ENCODE measurements around the gene SEC14L1.

The SEC14L1 gene

DNA sequence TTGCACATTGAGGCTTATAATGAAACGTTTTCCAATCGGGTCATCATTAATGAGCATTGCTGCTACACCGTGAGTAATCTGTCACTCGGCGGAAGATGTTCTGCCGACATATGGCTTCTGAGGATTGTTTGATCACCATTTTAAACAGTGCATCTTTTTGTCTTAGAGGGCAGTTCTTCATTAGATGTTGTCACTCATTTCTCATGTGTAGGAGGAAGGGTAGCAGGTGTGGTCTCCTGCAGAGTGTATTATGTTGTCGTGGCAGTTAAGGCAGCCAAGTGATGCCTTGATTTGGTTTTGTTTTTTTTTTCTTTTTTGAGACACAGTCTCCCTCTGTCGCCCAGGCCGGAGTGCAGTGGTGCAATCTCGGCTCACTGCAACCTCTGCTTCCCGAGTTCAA lies 50.5 kb downstream of the SEC14L1 start:
- DNase-seq (ENCODE audit: low read depth): no peak

- no peak for DNase-seq (ENCODE audit: low read depth)
Observed at GRCh38 chr17:77193653-77194052, 52.9 kb downstream of the SEC14L1 start.

DNA sequence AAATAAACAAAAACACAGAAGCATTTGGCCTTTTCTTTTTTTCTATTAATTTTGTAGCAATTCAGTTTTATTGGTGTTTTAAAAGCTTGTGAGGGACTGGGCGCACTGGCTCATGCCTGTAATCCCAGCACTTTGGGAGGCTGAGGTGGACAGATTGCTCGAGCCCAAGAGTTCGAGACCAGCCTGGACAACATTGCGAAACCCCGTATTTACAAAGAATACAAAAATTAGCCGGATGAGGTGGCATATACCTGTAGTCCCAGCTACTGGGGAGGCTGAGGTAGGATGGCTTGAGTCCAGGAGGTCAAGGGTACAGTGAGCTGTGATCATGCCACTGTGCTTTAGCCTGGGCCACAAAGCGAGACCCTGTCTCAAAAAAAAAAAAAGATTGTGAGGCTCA lies 53.4 kb downstream of the SEC14L1 start:
- no peak for DNase-seq (ENCODE audit: low read depth)

DNA sequence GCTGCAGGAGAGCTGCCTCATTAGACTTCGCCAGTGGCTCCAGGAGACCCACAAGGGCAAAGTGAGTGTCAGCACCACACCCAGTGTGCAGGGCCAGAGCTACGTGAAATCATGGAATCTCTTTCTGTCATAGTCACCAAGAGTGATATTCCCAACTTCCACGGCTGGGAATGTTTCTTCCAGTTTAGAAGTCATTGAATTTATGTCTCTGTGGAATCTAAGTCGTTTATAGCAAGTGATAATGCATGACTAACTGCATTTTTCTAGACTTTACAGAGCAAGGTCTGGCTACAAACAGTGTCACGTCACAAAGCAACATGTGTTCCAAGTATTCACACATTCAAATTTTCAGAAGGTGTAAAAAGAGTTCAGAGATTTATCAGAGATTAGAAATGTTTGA lies 55.5 kb downstream of the SEC14L1 start:
- no peak for DNase-seq (ENCODE audit: low read depth)

DNA sequence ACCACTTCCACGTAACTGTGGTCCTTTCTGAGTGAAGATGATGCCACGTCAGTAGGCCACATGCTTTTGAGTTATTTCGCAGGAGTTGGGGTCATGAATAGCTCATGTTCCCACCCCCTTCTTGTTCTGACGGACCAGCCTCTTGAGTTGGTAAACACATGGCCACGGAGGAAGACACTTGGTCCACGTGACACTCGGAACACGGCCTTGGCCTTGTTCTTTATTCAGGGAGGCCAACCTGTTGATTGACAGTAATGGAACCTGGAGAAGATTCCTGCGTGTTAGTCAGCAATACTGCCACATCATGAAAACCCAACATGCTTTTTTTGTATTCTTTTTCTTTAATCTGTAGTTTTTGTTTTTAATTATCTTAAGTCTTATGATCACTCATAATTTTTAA lies 56.3 kb downstream of the SEC14L1 start:
- DNase-seq (ENCODE audit: low read depth): no peak

DNA sequence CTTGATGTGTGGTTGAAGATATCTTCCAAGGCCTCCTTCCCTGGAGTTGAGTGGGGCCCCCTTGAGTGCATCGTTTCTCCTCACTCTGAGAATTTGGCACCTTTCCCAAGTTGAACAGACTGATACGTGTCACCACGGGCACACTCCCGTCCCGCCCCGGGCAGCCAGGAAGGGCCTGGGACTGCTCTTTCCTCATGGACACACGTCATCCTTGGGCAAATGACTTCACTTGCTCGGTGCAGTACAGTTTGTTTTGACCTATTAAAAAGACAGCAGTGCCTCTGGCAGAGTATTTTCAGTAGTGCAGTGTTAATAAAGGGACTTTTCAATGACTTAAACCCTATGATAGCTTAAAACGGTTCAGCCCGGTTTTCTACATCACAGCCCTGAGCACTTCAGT lies 59.9 kb downstream of the SEC14L1 start:
- no peak for DNase-seq (ENCODE audit: low read depth)

DNA sequence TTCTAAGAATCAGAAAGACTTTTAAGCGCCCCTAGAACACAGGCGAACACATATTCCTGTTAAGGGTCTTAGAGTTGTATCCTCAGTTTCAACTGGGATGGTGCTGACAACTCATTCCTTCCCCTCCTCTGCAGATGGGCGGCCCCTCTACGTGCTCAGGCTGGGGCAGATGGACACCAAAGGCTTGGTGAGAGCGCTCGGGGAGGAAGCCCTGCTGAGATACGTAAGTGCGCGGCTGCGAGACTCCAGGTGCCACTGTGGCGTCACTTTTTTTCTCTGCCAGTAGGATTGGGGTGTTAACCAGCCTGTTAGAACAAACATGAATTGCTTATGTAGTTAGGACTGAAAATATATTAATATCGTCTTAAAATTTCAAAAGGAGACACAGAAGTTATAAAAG lies 62.7 kb downstream of the SEC14L1 start:
- DNase-seq (ENCODE audit: low read depth): no peak

GRCh38 chr17:77203846-77204245 lies 63.1 kb downstream of the SEC14L1 start:
- no peak for DNase-seq (ENCODE audit: low read depth)

- no peak for DNase-seq (ENCODE audit: low read depth)
Observed at GRCh38 chr17:77204536-77204935, 63.8 kb downstream of the SEC14L1 start.

GRCh38 chr17:77205396-77206125 lies 64.8 kb downstream of the SEC14L1 start:
- no peak for DNase-seq (ENCODE audit: low read depth)

DNA sequence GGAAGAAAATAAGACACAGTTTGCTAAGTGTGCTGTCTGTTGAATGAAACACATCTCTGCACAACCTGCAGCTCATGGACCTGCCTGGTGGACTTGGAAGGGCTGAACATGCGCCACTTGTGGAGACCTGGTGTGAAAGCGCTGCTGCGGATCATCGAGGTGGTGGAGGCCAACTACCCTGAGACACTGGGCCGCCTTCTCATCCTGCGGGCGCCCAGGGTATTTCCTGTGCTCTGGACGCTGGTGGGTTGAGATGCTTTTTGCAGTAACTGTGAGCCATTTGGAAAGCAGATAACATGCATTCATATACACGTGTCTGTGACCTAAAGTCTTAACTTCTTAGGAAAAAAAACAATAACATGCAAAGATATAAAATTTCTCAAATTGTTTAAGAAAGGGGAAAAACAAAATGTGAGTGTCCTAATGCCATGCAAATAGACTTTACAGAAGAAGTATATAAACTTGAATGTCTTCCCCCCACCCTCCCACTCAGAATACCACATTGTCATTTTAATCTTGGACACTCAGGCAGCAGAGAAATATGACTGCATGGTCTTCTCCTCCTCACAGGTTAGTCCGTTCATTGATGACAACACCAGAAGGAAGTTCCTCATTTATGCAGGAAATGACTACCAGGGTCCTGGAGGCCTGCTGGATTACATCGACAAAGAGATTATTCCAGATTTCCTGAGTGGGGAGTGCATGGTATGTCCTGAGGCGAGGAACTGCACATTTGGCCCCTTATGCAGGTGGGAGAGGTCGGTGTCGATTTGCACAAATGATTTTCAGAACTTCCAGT lies 65.6 kb downstream of the SEC14L1 start:
- DNase-seq (ENCODE audit: low read depth): no peak

DNA sequence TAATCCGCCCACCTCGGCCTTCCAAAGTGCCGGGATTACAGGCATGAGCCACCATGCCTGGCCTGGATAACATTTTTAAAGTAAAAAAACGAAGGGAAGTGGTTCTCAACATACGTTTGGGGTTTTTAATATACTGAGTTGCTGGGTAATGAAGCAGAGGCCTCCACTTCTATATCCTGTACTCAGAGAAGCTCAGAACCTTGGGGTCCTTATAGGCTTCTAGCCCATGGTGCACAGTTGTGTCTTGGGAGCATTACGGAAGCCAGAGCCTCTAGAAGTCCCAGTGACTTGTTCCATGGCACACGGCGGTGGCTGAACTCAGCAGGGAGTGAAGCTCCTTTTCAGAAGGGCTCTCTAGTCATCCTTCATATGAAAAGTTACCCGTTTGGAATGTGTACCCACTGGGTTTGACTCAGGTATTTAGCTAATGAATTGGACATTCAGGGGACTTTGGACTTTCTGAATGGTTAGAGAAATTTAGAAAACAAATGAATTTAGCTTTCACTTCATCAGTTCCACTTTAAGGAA lies 67.0 kb downstream of the SEC14L1 start:
- no peak for DNase-seq (ENCODE audit: low read depth)

GRCh38 chr17:77208217-77208808 lies 67.5 kb downstream of the SEC14L1 start:
- DNase-seq (ENCODE audit: low read depth): no peak

DNA sequence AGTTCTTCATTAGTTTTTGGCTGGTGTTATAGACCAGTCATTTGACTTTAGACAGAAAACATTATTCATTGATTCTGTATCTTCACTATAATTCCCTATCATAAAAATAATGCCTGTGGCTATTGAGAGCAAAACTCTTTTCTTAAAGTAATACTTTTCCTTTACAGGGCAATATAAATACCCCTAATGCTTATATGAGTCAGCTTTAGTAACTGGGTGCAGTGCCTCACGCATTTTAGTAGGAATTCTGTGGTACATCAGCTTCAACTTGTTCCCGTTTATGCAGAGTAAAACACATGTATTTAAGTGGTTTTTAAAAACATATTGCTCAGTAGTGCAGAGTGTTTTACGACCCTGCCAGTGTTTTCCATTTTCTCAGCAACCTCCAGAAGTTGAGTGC lies 68.1 kb downstream of the SEC14L1 start:
- DNase-seq (ENCODE audit: low read depth): no peak

DNA sequence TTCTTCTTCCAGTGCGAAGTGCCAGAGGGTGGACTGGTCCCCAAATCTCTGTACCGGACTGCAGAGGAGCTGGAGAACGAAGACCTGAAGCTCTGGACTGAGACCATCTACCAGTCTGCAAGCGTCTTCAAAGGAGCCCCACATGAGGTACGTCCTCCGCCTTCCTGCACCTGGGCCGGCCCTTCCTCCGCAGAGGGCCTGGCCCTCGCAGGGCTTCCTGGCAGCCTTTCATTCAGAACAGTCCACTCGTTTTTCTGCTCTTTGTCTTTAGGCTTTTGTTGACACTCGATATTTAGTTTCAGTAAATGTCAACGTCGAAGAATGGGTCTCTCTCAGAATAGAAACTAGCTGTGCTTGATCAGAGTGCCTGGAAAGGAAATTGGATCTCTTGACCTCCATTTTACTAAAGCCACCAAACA lies 68.6 kb downstream of the SEC14L1 start:
- no peak for DNase-seq (ENCODE audit: low read depth)

DNA sequence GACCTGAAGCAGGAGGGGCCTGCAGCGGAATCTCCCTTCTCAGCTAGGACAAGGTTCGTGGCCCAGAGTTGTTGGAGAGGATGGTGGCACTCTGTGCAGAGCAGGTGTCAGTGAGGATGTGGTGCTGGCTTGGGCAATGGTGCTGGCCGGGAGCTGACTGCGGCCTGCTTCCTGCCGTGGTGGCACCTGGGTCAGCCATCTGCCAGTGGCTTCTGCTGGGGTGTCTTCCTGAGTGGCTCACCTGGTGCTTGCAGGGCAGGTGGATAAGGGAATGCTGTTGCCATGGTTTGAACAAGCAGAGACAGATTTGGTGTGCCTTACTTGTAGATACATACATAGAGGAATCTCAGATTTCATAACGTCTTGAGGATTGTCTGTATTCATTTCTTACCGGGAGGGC lies 69.6 kb downstream of the SEC14L1 start:
- no peak for DNase-seq (ENCODE audit: low read depth)

DNA sequence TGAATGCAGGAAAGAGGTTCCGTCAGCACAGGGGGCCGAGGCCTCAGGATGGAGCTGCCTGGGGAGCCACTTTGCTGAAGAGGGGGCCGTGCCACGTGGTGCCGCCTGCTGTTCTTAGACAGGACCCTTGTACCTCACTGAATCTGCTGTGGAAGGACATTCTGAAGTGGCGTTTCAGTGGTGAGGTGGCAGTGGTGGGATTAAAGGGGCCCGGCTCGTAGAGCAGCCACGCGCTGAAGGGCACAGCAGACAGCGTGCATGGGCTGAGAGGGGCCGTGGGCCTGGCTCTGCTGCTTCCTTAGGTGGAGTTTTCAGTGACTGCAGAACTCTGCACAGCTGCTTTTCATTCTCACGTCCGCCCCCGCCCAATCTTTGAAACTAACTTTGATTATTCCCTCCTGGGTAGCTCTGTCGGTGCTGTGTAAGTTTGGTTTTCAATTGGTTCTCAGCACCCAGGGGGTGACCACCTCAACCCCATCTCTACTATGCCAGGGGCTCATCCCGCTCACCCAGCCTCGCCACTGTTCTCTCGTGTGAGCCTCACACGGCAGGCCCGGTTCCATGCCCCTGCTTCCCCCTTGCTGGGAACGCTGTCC lies 70.3 kb downstream of the SEC14L1 start:
- DNase-seq (ENCODE audit: low read depth): no peak

DNA sequence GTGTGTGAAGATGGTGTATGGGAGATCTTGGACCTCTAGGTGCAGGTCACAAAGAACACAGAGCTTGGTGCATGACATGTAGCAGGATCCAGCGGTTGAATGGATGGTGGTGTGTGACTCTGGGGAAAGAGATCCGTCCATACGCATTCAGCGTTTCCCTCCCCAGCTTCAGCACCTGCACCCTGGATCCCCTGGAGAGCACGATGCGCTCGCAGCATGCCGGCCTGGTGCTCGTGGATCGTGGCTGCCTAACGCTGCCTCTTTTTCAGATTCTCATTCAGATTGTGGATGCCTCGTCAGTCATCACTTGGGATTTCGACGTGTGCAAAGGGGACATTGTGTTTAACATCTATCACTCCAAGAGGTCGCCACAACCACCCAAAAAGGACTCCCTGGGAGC lies 70.9 kb downstream of the SEC14L1 start:
- DNase-seq (ENCODE audit: low read depth): no peak

DNA sequence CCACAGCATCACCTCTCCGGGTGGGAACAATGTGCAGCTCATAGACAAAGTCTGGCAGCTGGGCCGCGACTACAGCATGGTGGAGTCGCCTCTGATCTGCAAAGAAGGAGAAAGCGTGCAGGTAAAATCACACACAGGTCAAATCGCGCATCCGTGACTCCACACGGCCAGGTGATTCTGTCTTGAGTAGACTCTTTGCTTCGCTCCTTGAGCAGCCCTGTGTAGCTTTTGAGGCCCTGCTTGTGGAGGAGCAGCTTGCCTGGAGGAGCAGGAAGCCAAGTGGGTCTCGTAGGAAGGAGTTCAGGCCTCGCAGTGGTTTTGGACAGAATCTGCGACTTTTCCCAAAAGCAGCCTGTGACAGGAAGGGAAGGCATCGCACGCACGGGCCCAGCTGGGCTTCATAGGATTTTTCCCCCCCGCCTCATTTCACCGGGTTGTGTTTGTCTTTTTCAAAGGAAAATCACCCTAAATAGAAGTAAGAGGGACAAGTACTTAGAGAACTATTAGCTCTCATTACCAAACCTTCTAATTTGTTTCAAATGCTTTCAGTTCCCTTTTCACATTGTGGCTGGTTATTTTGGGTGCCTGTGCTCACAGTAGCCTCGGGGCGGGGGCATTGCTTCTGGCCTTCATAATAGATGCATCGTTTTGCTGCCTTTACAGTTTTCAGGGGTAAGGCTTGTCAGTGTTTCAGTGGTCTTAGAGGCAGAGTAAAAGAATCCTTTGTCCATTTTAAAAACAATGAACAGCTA lies 71.5 kb downstream of the SEC14L1 start:
- no peak for DNase-seq (ENCODE audit: low read depth)

DNA sequence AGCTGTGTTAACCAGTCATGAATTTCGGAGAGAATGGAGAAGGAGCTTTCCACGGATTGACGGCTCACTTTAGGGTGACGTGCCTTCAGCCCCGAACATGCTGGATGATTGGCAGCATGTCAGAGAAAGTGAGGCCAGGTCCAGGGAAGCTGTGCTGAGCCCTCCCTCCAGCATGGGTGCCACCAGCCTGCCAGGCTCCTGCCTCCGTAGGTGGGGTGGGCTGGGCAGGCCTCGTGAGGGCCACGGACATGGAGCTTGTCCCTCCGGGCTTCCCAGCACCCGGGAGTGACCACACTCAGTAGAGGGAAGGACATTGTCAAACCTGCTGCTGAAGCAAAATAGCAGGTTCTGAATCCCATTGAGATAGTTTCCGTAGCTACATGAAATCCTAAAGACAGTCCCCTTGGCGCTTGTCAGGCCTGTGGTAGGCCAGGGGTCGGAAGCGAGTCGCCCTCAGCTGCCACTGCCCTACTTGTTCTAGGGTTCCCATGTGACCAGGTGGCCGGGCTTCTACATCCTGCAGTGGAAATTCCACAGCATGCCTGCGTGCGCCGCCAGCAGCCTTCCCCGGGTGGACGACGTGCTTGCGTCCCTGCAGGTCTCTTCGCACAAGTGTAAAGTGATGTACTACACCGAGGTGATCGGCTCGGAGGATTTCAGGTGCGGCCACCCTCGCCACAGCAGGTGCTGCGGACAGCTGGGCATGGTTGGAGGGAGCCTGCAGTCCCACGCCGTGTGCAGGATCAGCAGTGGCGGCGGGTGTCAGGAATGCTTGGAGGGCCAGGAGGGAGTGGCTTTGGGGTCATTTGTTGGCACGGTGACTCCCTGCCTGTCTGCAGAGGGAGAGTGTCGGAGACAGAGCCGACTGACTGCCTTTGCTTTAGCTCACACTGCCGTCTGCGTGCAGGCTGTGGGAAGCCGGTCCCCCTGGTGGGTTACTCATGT lies 72.3 kb downstream of the SEC14L1 start:
- DNase-seq (ENCODE audit: low read depth): no peak

- DNase-seq (ENCODE audit: low read depth): no peak
Observed at GRCh38 chr17:77213778-77214132, 73.0 kb downstream of the SEC14L1 start.
